B cell (primary cell): Measurements from ENCODE around the gene FAM234A.

Source experiments
- EZH2 ChIP-seq: IDR thresholded peaks from 2 replicates; pipeline ENCODE4 v1.6.1; 2012; ENCODE audit warnings: borderline replicate concordance, low read depth, mild to moderate bottlenecking, moderate library complexity, low read length; ENCODE audit not compliant: insufficient read depth, poor library complexity, severe bottlenecking
- TF ChIP-seq, protein P1 (sequence below): fragments of 200-600 bp; IDR thresholded peaks from one replicate; pipeline ENCODE4 v1.8.0; 2022; ENCODE audit warnings: antibody characterized with exemption, mild to moderate bottlenecking

DNA sequence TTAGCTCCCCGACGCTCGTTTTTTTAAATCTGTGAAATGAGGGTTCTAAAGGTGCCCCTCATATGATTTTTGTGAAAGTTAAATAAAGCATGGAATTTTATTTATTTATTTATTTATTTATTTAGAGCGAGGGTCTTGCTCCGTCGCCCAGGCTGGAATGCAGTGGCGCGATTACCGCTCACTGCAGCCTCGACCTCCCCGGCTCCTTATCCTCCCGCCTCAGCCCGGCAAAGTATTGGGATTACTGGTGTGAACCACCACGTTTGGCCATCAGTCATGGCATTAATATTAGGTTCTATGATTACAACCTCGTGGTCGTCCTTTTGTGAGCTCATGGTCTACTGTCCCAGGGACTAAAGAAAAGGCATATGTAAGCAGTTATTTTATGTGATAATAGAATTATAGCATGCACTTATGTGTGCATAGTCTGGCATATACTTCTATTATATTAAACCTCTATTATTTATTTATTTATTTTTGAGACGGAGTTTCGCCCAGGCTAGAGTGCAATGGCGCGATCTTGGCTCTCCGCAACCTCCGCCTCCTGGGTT lies 4.8 kb upstream of the FAM234A start:
- TF ChIP-seq, protein P1, sequence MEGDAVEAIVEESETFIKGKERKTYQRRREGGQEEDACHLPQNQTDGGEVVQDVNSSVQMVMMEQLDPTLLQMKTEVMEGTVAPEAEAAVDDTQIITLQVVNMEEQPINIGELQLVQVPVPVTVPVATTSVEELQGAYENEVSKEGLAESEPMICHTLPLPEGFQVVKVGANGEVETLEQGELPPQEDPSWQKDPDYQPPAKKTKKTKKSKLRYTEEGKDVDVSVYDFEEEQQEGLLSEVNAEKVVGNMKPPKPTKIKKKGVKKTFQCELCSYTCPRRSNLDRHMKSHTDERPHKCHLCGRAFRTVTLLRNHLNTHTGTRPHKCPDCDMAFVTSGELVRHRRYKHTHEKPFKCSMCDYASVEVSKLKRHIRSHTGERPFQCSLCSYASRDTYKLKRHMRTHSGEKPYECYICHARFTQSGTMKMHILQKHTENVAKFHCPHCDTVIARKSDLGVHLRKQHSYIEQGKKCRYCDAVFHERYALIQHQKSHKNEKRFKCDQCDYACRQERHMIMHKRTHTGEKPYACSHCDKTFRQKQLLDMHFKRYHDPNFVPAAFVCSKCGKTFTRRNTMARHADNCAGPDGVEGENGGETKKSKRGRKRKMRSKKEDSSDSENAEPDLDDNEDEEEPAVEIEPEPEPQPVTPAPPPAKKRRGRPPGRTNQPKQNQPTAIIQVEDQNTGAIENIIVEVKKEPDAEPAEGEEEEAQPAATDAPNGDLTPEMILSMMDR: no peak
- TF ChIP-seq EZH2: no peak
